HT1080 (cell line): ENCODE results near the gene TPD52L2. TPM values are rescaled to one million over a fixed set of nuclear protein-coding genes. Genes with fewer than 3 reads are reported as not detected.
"Not testable (repeated sequence)": the region's sequence is repeated elsewhere in the genome, so short reads cannot be mapped to it uniquely, and the experiment has no call there.

Experiments
- DNase-seq: peaks from one replicate; pipeline ENCODE4 v3.0.0-alpha.2; 2015; ENCODE audit warnings: low read depth
- total RNA-seq: library from RNA; depleted of rRNA; stranded (reverse); fragments of >200 nt; shearing (Covaris generic); gene quantifications from 2 replicates; pipeline ENCODE4 v1.2.3, GENCODE V29; 2014

The TPD52L2 gene
- total RNA-seq, 1 experiment from 2014 or later, result 120 TPM

- peak; percentile 89 for DNase-seq
Measured at GRCh38 chr20:63835021-63835858, 29.8 kb upstream of the TPD52L2 start.

- no peak for DNase-seq
Measured at GRCh38 chr20:63836458-63837344, 28.4 kb upstream of the TPD52L2 start.

- no peak for DNase-seq
Measured at GRCh38 chr20:63837479-63837878, 27.6 kb upstream of the TPD52L2 start.

- no peak for DNase-seq
Measured at GRCh38 chr20:63839620-63840019, 25.4 kb upstream of the TPD52L2 start.

- no peak for DNase-seq
Measured at GRCh38 chr20:63840405-63840828, 24.7 kb upstream of the TPD52L2 start.

- DNase-seq, result no peak
Measured at GRCh38 chr20:63842258-63842657, 22.8 kb upstream of the TPD52L2 start.

- DNase-seq, result no peak
Measured at GRCh38 chr20:63843222-63843621, 21.8 kb upstream of the TPD52L2 start.

- no peak for DNase-seq
Measured at GRCh38 chr20:63843778-63844177, 21.3 kb upstream of the TPD52L2 start.

- no peak for DNase-seq
Measured at GRCh38 chr20:63844511-63844991, 20.5 kb upstream of the TPD52L2 start.

GRCh38 chr20:63846128-63846771, 18.8 kb upstream of the TPD52L2 start:
- DNase-seq, result peak; percentile 19

GRCh38 chr20:63846888-63847236, 18.2 kb upstream of the TPD52L2 start:
- no peak for DNase-seq

- DNase-seq, result no peak
Measured at GRCh38 chr20:63847237-63848002, 17.6 kb upstream of the TPD52L2 start.

- DNase-seq, result no peak
Measured at GRCh38 chr20:63848003-63848911, 16.8 kb upstream of the TPD52L2 start.

GRCh38 chr20:63850689-63851547, 14.2 kb upstream of the TPD52L2 start:
- DNase-seq, result no peak

GRCh38 chr20:63851548-63851943, 13.5 kb upstream of the TPD52L2 start:
- DNase-seq, result not testable (repeated sequence)

GRCh38 chr20:63853733-63854068, 11.4 kb upstream of the TPD52L2 start:
- DNase-seq, result not testable (repeated sequence)

GRCh38 chr20:63854069-63854765, 10.9 kb upstream of the TPD52L2 start:
- DNase-seq, result no peak

- DNase-seq, result no peak
Measured at GRCh38 chr20:63854766-63855362, 10.2 kb upstream of the TPD52L2 start.
